Stimulated activated CD8-positive, alpha-beta memory T cell treated with anti-CD3 and anti-CD28 coated beads, Interleukin-2, amount 100 ng/mL, for 1 hour (primary cell): ENCODE results near the gene ANKS1B.

Source experiments
- DNase-seq, 2 donors: peaks; one replicate each; pipeline ENCODE4 v3.0.0-alpha.2; 2020; ENCODE audit warnings: low read depth in 2 of 2

Gene ANKS1B

GRCh38 chr12:98819821-98820404, 1164.8 kb downstream of the ANKS1B start:
- DNase-seq, result no peak

DNA sequence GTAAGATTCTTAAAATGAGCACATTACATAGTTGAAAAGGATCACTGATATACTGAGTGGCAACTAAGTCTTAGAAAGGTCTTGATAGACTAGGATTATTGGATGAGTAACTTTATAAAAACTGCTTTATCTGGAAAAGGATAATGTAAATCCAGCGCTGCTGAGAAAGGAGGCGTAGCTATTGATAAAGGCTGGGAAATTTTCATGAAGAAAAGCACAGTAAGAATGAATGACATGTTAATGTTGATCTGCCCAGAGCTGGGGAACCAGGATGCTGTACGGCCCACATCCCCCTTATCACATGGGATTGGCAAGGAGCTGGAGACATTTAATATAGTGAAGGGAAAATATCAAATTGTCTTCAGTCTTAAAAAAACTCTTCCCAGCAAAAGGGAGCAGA, 1165.7 kb downstream of the ANKS1B start:
- DNase-seq, result no peak

DNA sequence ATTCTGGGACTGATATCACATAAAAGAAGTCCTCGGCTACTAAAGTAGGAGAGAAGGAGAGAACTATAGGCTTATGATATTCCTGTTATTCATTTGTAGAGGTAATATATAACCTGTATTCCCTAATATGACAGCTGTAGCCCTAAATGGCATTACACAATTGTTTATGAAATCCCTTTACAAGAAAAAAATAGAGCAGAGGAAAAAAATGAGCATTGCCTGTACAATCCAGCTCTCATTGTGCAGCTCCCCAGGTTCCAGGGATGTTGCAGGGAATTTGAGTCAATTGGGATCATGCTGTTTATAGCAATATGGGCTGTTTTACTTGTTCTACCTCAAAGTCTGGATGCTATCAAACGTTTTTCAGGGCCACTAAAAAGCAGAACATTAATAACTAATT, 1166.5 kb downstream of the ANKS1B start:
- DNase-seq, result no peak

GRCh38 chr12:98817742-98818141, 1167.0 kb downstream of the ANKS1B start:
- DNase-seq, result no peak

DNA sequence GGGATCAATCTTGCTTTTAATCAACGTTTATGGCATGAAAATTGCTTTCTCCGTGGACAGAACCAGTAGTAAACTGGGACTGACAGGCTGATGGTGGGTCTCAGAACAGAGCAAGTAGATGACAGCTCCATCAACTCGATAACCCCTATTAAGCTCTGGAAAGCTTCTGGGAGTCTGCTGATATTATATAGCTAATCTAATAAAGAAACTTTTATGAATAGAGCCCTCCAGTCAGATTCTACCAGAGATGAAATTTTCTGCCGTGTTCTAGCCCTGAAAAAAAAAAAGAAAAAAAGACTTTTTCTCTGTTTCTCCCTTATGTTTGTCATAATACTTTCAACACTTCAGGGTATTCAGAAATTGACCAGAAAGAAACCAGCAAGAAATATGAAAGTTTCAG, 1168.0 kb downstream of the ANKS1B start:
- no peak for DNase-seq

GRCh38 chr12:98814254-98814653, 1170.5 kb downstream of the ANKS1B start:
- no peak for DNase-seq

- no peak for DNase-seq
These were observed 1172.5 kb downstream of the ANKS1B start for GRCh38 chr12:98812225-98812624.

DNA sequence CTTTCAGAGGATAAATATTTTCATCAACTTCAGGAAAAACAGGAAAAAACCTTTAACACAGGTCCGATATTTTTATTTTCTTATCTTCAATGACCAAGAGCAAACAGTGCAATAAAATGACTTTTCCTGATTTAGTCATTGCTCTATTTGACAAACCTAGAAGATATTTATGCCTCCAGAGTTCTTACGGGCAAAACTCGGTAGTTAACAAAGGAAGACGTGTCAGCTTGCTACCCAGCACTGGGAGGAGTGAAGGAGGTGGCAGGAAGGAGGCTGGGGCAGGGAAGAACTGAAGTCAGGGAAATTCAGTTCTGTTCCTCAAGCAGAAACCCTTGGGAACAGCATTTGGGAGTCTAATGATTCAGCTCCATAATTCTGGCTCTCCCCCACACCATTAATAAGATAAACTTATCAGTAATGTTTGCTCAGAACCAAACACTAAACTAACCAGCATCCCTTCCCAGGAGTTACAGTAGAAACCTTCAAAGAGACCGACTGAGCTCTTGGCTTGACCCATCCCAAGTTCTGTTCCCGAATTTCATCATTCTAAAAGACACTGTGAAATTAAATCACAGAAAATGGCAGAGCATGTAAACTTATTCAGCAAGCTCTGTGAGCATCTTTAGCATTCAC, 1176.4 kb downstream of the ANKS1B start:
- DNase-seq, result no peak

DNA sequence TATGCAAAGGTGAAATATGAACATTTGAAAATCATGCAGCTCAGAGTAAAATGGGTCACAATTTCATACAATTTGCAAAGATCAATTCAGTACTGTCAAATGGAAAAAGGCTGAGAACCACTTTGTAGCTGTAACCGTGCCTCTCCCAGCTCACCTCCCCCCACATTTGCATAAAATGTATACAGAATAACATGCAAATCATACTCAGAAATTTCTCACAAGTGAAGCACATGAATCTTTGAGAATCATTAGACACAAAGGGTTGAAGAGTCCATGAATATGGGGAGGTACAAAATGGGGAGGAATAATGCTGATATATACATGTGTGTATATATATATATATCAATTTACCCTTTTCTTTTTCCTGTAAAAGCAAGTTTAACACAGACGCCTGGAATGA, 1177.5 kb downstream of the ANKS1B start:
- DNase-seq, result no peak

DNA sequence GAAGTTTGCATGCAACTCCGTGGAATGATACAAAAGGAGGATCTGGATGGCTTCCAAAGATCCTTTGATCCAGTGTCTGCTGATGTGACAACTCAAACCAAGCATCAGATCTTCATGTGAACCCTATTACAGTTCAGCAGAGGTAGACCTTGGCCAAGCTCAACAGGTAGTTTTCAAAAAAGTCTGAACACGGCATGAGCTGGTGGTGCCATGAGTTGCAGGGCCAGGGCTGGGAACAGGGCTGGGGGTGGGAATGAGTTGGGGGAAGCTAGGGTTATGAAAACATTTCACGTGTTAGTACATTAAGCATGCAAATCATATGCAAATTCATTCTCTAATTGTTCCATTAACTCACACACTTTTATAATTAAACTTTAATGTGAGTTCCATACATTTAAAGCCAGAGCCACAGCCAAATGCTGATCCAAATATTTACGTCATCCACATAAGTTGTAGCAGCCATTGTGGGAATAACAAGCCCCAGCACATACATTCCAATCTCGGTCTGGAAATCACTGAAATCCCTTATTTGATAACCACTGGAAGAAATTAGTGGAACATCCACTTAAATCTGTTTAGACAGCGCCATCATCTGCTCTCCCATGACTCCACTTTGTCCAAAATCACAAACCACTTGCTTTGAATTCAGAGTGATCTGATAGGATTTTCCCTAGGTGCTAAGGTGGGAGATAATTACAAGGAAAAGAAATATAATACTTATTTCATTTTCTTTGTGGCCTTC, 1181.1 kb downstream of the ANKS1B start:
- no peak for DNase-seq

GRCh38 chr12:98799822-98800221, 1184.9 kb downstream of the ANKS1B start:
- no peak for DNase-seq

DNA sequence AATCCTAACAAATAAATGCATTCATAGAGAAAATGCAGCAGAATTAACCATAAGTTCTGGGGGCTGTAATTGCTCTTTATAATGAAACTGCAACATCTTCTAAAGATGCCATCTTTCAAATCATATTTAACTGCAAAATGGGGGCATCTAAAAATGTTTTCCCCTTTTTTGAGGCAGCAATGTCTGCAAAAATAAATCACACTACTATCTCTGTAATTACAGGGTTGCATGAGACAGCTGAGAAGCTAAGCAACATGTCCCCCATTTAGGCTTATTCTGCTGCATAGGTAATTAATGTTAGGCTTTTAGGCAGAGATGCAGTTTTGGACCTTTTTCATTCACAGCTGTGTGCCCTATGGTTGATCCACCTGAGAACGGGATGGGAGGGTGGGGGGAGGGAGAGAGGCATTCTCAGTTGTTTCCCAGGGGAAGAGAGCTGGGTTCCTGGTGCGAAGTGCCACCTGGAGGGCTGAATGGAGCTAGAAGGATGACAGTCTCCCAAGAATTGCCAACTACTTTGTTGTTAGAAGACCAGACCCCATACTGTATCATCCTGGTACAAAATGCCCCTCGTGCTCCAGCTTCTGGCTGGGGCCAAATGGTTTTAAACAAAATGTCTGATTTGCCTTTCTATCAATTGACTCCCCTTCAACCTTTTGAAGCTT, 1185.5 kb downstream of the ANKS1B start:
- no peak for DNase-seq

DNA sequence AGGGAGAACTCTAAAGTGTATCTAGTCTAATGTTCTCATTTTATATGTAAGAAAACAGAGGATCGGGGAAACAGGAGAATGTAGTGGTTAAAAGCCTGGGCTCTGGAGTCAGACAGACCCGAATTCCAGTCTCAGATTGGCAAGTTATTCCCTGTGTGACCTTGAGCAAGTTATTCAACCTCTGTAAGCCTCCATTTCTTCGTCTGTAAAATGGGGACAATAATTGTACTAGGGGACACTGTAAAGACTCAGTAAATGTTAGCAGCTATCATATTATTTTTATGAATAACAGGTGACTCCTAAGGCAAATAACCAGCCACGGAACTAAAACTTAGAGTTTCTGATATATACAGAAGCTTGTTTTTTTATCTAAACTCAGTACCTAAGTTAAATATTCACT, 1187.5 kb downstream of the ANKS1B start:
- no peak for DNase-seq

GRCh38 chr12:98796745-98797144, 1188.0 kb downstream of the ANKS1B start:
- no peak for DNase-seq

- DNase-seq, result no peak
These were observed 1191.6 kb downstream of the ANKS1B start for GRCh38 chr12:98793121-98793520.

- no peak for DNase-seq
These were observed 1193.3 kb downstream of the ANKS1B start for GRCh38 chr12:98791406-98791805.

DNA sequence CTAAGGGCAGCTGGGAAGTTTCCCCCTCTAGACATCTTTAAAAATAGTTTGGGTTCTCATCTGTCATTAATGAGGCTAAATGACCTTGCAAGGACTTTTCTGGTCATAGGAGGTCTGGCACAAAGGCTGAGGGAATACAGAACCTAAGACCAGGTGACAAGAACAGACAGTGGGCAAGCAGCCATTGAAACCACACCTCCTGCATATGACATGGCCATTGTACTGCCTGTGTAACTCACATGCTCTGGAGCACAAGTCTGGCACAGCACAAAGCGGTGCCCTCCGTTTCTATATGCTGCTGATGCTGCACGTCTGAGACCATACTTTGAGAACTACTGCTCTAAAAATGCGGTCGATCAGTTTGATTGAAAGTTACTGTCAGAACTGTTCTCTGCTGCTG, 1196.3 kb downstream of the ANKS1B start:
- DNase-seq, result no peak

DNA sequence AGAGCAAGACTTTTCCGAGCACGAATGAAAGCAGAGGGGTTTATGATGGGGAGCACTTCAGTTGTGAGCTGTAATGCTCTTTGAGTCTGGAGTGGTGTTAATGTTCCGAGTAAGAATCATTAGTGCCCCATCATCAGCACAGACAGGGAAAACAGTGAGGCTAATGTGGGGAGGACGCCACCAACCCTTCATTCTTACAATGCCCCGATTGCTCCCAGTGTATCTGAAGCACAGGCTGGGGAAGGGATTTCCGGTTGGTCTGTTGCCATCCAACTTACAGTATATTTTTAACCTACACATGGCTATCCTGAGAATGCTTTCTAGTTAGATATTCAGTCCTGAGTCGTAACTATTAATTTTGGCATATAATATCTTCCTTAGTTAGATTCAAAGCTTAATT, 1198.1 kb downstream of the ANKS1B start:
- DNase-seq, result no peak

DNA sequence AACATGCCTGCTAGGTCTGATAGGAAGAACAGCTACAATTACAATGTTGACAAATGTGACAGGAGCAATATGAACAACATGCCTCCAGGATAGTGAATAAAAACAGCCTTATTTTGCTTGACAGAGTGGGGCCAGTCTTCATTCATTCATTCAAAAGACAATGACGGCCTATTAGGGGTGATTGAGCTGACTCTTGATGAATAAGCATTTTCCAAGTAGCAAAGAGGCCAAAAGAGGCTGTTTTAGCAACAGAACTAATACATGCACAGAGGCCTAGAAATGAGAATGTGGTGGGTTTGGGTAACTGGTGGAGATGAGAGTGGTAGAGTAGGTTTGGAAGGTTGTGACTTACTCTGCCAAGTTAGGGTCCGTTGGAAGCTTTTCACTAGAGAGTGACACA, 1201.3 kb downstream of the ANKS1B start:
- no peak for DNase-seq

- DNase-seq, result no peak
These were observed 1204.5 kb downstream of the ANKS1B start for GRCh38 chr12:98780261-98780660.

DNA sequence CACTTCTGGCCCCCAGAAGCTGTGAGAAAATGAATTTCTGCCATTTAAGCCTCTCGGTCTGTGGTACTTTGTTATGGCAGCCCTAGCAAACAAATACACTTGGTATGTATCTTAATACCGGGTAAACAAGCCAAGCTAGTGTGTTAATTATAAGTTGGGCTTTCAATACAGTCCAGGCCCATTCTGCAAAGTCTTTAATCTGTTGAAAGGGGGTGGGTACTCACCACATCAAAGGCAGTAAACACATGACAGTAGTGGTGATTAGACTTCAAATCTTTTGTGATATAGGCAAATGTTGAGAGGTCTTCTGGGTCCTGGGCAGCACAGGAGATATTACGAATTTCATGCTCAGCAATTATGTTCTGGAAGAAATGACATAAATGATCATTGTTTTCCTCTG, 1211.9 kb downstream of the ANKS1B start:
- no peak for DNase-seq

- DNase-seq, result no peak
These were observed 1212.7 kb downstream of the ANKS1B start for GRCh38 chr12:98771811-98772752.
